A549 (cell line): ENCODE measurements around the gene MOB1A.

Experiments used
- CEBPB ChIP-seq, 2 experiments: fragments of >200 bp in 1 of 2; sonication (Bioruptor Twin) in 1 of 2; formaldehyde crosslinking in 1 of 2; IDR thresholded peaks; 2 replicates each; pipeline ENCODE4 v1.6.1; 2012 to 2016
- HDAC2 ChIP-seq: fragments of 200-600 bp; sonication (generic); IDR thresholded peaks from 2 replicates; pipeline ENCODE4 v1.6.1; 2016
- SMC3 ChIP-seq: fragments of >200 bp; sonication (Bioruptor Twin); formaldehyde crosslinking; IDR thresholded peaks from 3 replicates; pipeline ENCODE4 v1.6.1; 2018; ENCODE audit warnings: inconsistent platforms
- TF ChIP-seq, protein P1 (sequence below): IDR thresholded peaks from 2 replicates; pipeline ENCODE4 v1.6.1; 2012
- TF ChIP-seq, protein P2 (sequence below): fragments of >200 bp; sonication (Bioruptor Twin); formaldehyde crosslinking; IDR thresholded peaks from 2 replicates; pipeline ENCODE4 v1.6.1; 2016

DNA sequence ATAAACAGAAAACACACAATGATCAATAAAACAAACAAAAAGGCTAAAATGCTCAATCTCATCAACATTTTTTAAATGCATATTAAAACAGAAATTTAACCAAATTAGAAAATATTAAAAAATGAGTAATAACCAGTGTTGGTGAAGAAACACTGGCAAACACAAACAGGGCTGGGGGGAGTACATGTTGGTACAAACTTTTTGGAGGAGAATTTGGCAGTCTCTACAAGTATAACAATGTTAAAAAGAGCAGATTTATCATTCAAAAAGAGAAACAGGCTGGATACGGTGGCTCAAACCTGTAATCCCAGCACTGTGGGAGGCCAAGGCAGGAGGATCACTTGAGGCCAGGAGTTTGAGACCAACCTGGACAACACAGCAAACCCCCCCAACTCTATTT, 13.9 kb downstream of the MOB1A start:
- TF ChIP-seq SMC3: no peak
- TF ChIP-seq, protein P1, sequence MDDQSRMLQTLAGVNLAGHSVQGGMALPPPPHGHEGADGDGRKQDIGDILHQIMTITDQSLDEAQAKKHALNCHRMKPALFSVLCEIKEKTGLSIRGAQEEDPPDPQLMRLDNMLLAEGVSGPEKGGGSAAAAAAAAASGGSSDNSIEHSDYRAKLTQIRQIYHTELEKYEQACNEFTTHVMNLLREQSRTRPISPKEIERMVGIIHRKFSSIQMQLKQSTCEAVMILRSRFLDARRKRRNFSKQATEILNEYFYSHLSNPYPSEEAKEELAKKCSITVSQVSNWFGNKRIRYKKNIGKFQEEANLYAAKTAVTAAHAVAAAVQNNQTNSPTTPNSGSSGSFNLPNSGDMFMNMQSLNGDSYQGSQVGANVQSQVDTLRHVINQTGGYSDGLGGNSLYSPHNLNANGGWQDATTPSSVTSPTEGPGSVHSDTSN: no peak
- TF ChIP-seq, protein P2, sequence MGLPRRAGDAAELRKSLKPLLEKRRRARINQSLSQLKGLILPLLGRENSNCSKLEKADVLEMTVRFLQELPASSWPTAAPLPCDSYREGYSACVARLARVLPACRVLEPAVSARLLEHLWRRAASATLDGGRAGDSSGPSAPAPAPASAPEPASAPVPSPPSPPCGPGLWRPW: no peak
- no peak for TF ChIP-seq CEBPB (IDR thresholded peaks at IDR 0.05)
- TF ChIP-seq HDAC2: no peak
